Caco-2 (cell line): ENCODE data around the gene HABP4. TPM values are rescaled to one million over a fixed set of nuclear protein-coding genes. Genes with fewer than 3 reads are reported as not detected.

Experiments used
- BruUV-seq: library from RNA; stranded (reverse); fragments of 400-500 nt; replicated peaks from 2 replicates; lab custom pipeline; 2021; lab: Mats Ljungman, UMichigan
- CTCF ChIA-PET: fragments of 300-600 bp; sonication (Branson Sonifier 250); formaldehyde crosslinking; loops from one replicate; lab custom pipeline; 2022; ENCODE audit warnings: antibody characterized with exemption; lab: Charles Lee
- POLR2A ChIA-PET: fragments of 300-600 bp; sonication (Branson Sonifier 250); formaldehyde crosslinking; loops from one replicate; lab custom pipeline; 2022; ENCODE audit warnings: antibody characterized with exemption; lab: Charles Lee
- DNase-seq, 2 experiments: peaks; one replicate each; pipeline versions ENCODE4 v3.0.0 to v3.0.0-alpha.2; 2020 to 2022
- H3K27me3 ChIP-seq: replicated peaks from 2 replicates; pipeline ENCODE4 v1.6.0; 2011; ENCODE audit warnings: low read length; ENCODE audit not compliant: control insufficient read depth, insufficient read depth
- H3K36me3 ChIP-seq: 2 replicates; pipeline ENCODE4 v1.5.1; 2011; ENCODE audit warnings: low read length; ENCODE audit not compliant: control insufficient read depth, insufficient read depth
- H3K4me1 ChIP-seq: fragments of 250-450 bp; sonication (Bioruptor Pico); 2 replicates; pipeline ENCODE4 v1.5.1; 2020; ENCODE audit warnings: mild to moderate bottlenecking
- H3K4me3 ChIP-seq: 2 replicates; pipeline ENCODE4 v1.5.1; 2011; ENCODE audit warnings: low read depth, mild to moderate bottlenecking, control low read depth, low read length
- H3K9me3 ChIP-seq: fragments of 250-450 bp; sonication (Bioruptor Pico); 2 replicates; pipeline ENCODE4 v1.5.1; 2020; ENCODE audit warnings: mild to moderate bottlenecking, moderate library complexity
- H3K27ac Mint-ChIP-seq: one replicate; pipeline ENCODE4 v1.8.0; 2022; ENCODE audit warnings: mixed read lengths; ENCODE audit not compliant: unreplicated experiment
- H3K27me3 Mint-ChIP-seq: one replicate; pipeline ENCODE4 v1.8.0; 2022; ENCODE audit warnings: mixed read lengths; ENCODE audit not compliant: insufficient read depth, unreplicated experiment
- H3K36me3 Mint-ChIP-seq: one replicate; pipeline ENCODE4 v1.8.0; 2022; ENCODE audit warnings: mild to moderate bottlenecking, mixed read lengths; ENCODE audit not compliant: insufficient read depth, unreplicated experiment
- H3K4me1 Mint-ChIP-seq: one replicate; pipeline ENCODE4 v1.8.0; 2022; ENCODE audit warnings: low read depth, mixed read lengths; ENCODE audit not compliant: unreplicated experiment
- H3K4me3 Mint-ChIP-seq: one replicate; pipeline ENCODE4 v1.8.0; 2022; ENCODE audit warnings: mild to moderate bottlenecking, moderate library complexity, mixed read lengths; ENCODE audit not compliant: unreplicated experiment
- H3K9me3 Mint-ChIP-seq: one replicate; pipeline ENCODE4 v1.8.0; 2022; ENCODE audit warnings: mixed read lengths; ENCODE audit not compliant: unreplicated experiment
- CTCF ChIP-seq, 2 experiments: fragments of 200-600 bp in 1 of 2; IDR thresholded peaks; 1 replicate in 1 of 2; 2 replicates in 1 of 2; pipeline versions ENCODE4 v1.5.1 to v1.8.0; 2011 to 2022; ENCODE audit warnings: antibody characterized with exemption in 1 of 2, control low read depth in 1 of 2, inconsistent platforms in 1 of 2, low read depth in 1 of 2, low read length in 1 of 2, mild to moderate bottlenecking in 1 of 2, moderate library complexity in 1 of 2; ENCODE audit not compliant: insufficient read depth in 1 of 2, severe bottlenecking in 1 of 2, unreplicated experiment in 1 of 2
- intact Hi-C: fragments of 100-400 bp; cut with micrococcal nuclease; formaldehyde crosslinking; loops from one replicate; pipeline ENCODE4 v1.10.0; 2022; ENCODE audit not compliant: unreplicated experiment
- total RNA-seq: library from RNA; stranded (reverse); gene quantifications from 2 replicates; pipeline ENCODE4 v1.2.3, GENCODE V29; 2022

Gene HABP4
- total RNA-seq, 1 experiment from 2014 or later, result 26.7 TPM

- no TSS peak for BruUV-seq
- no peak for TF ChIP-seq CTCF (IDR thresholded peaks at IDR 0.05; ENCODE audit: insufficient read depth in 1 of 2, low read depth in 1 of 2, low read length in 1 of 2, severe bottlenecking in 1 of 2, unreplicated experiment in 1 of 2)
- Histone ChIP-seq H3K4me3 (no peak overlapping the region), H3K27me3 (no peaks in the 10 kb centered on the region), H3K36me3 (no peaks in the 10 kb centered on the region), H3K9me3 (no peaks in the 10 kb centered on the region), H3K4me1 (no peaks in the 10 kb centered on the region)
- H3K27me3 Mint-ChIP-seq, result no peaks in the 10 kb centered on the region
- ChIA-PET CTCF (no interaction called here), POLR2A (no interaction called here)
- no peak for DNase-seq
- peaks cover 69% of the 10 kb centered on the region for H3K36me3 Mint-ChIP-seq
- no peaks in the 10 kb centered on the region for H3K9me3 Mint-ChIP-seq
- no peaks in the 10 kb centered on the region for H3K4me1 Mint-ChIP-seq
- no peak overlapping the region for H3K27ac Mint-ChIP-seq
- no peak overlapping the region for H3K4me3 Mint-ChIP-seq
- intact Hi-C loops, result no loop called here
Observed at GRCh38 chr9:96512240-96512639, 62.3 kb downstream of the HABP4 start.

GRCh38 chr9:96513622-96514021 lies 63.7 kb downstream of the HABP4 start:
- Mint-ChIP-seq H3K36me3 (peaks cover 71% of the 10 kb centered on the region), H3K27me3 (no peaks in the 10 kb centered on the region), H3K9me3 (no peaks in the 10 kb centered on the region), H3K4me1 (no peaks in the 10 kb centered on the region), H3K4me3 (no peak overlapping the region), H3K27ac (no peak overlapping the region)
- Histone ChIP-seq H3K27me3 (no peaks in the 10 kb centered on the region), H3K9me3 (no peaks in the 10 kb centered on the region), H3K4me3 (no peak overlapping the region), H3K36me3 (no peaks in the 10 kb centered on the region), H3K4me1 (no peaks in the 10 kb centered on the region)
- no TSS peak for BruUV-seq
- POLR2A ChIA-PET, result no interaction called here
- no peak for DNase-seq
- intact Hi-C loops, result no loop called here
- CTCF ChIA-PET, result no interaction called here
- TF ChIP-seq CTCF (IDR thresholded peaks at IDR 0.05; ENCODE audit: insufficient read depth in 1 of 2, low read depth in 1 of 2, low read length in 1 of 2, severe bottlenecking in 1 of 2, unreplicated experiment in 1 of 2), result no peak

- no peaks in the 10 kb centered on the region for H3K4me1 ChIP-seq
- no TSS peak for BruUV-seq
- no peaks in the 10 kb centered on the region for H3K27me3 ChIP-seq
- no peaks in the 10 kb centered on the region for H3K9me3 Mint-ChIP-seq
- H3K36me3 ChIP-seq, result no peaks in the 10 kb centered on the region; the same call in 1 of the 2 replicates
- DNase-seq, result no peak
- no peak for TF ChIP-seq CTCF (IDR thresholded peaks at IDR 0.05; ENCODE audit: insufficient read depth in 1 of 2, low read depth in 1 of 2, low read length in 1 of 2, severe bottlenecking in 1 of 2, unreplicated experiment in 1 of 2)
- H3K36me3 Mint-ChIP-seq, result peaks cover 71% of the 10 kb centered on the region
- POLR2A ChIA-PET, result no interaction called here
- H3K27me3 Mint-ChIP-seq, result no peaks in the 10 kb centered on the region
- intact Hi-C loops, result no loop called here
- no peaks in the 10 kb centered on the region for H3K4me1 Mint-ChIP-seq
- CTCF ChIA-PET, result no interaction called here
- no peaks in the 10 kb centered on the region for H3K9me3 ChIP-seq
- H3K4me3 ChIP-seq, result no peak overlapping the region
- no peak overlapping the region for H3K27ac Mint-ChIP-seq
- H3K4me3 Mint-ChIP-seq, result no peak overlapping the region
Observed at GRCh38 chr9:96514108-96514799, 64.3 kb downstream of the HABP4 start.
